GM19324 (cell line): ENCODE results near the gene QDPR.
"Not testable (repeated sequence)": the region's sequence is repeated elsewhere in the genome, so short reads cannot be mapped to it uniquely, and the experiment has no call there.

Source experiments
- ATAC-seq: cut with Tn5 transposase; IDR thresholded peaks from one replicate; pipeline ENCODE4 v1.9.1; 2021; ENCODE audit warnings: mild to moderate bottlenecking, moderate library complexity; ENCODE audit not compliant: unreplicated experiment, low FRiP score

Gene QDPR

GRCh38 chr4:17511950-17512795 lies at the start of gene QDPR:
Gene QDPR (minus strand): TSS chr4:17512090. CDS start chr4:17512054, 36 bp downstream.
- peak; percentile 98 for ATAC-seq

GRCh38 chr4:17561195-17561909 lies 49.5 kb upstream of the QDPR start:
- no peak for ATAC-seq

GRCh38 chr4:17560065-17560673 lies 48.3 kb upstream of the QDPR start:
- ATAC-seq, result no peak

- ATAC-seq, result no peak
These were observed 47.8 kb upstream of the QDPR start for GRCh38 chr4:17559709-17560048.

GRCh38 chr4:17558941-17559708 lies 47.2 kb upstream of the QDPR start:
- ATAC-seq, result no peak

- ATAC-seq, result no peak
These were observed 46.0 kb upstream of the QDPR start for GRCh38 chr4:17557880-17558279.

GRCh38 chr4:17556498-17556897 lies 44.6 kb upstream of the QDPR start:
- no peak for ATAC-seq

GRCh38 chr4:17554568-17554967 lies 42.7 kb upstream of the QDPR start:
- ATAC-seq, result no peak

- ATAC-seq, result no peak
These were observed 40.5 kb upstream of the QDPR start for GRCh38 chr4:17552427-17552826.

- no peak for ATAC-seq
These were observed 38.7 kb upstream of the QDPR start for GRCh38 chr4:17550549-17550948.

GRCh38 chr4:17546678-17547077 lies 34.8 kb upstream of the QDPR start:
- no peak for ATAC-seq

- ATAC-seq, result no peak
These were observed 34.3 kb upstream of the QDPR start for GRCh38 chr4:17546222-17546621.

- no peak for ATAC-seq
These were observed 33.7 kb upstream of the QDPR start for GRCh38 chr4:17545374-17546140.

- no peak for ATAC-seq
These were observed 32.9 kb upstream of the QDPR start for GRCh38 chr4:17544831-17545234.

GRCh38 chr4:17544205-17544604 lies 32.3 kb upstream of the QDPR start:
- ATAC-seq, result no peak

- not testable (repeated sequence) for ATAC-seq
These were observed 25.2 kb upstream of the QDPR start for GRCh38 chr4:17537060-17537459.

- ATAC-seq, result no peak
These were observed 24.0 kb upstream of the QDPR start for GRCh38 chr4:17535906-17536305.

- ATAC-seq, result peak; percentile 55
These were observed 23.4 kb upstream of the QDPR start for GRCh38 chr4:17535242-17535641.

GRCh38 chr4:17534705-17535104 lies 22.8 kb upstream of the QDPR start:
- no peak for ATAC-seq
